ENCODE data around the gene PGM5. TPM values are rescaled to one million over a fixed set of nuclear protein-coding genes. Genes with fewer than 3 reads are reported as not detected.
"Not testable (repeated sequence)": the region's sequence is repeated elsewhere in the genome, so short reads cannot be mapped to it uniquely, and the experiment has no call there.

Gene PGM5
- total RNA-seq, 1 donor from 2014 or later, result 94.5 TPM

DNA sequence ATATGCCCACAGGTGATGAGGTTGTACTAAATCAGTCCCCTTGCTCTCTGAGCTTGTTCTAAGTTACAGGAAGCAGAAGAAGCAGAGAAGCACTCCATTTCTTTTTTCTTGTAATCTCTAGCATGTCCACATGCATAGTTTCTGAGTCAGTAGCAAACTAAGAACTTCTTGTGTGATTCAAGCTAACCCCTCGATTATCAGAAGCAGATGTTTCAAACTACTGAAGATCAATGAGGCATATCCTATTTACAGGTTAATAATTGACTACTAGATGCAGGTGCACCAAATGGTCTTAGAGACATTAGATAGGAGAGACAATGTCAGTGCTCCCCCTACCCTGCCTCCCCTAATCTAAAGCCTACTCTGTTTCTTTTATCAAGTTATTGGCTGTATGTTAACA, 21.3 kb downstream of the PGM5 start:
- not testable (repeated sequence) for DNase-seq

DNA sequence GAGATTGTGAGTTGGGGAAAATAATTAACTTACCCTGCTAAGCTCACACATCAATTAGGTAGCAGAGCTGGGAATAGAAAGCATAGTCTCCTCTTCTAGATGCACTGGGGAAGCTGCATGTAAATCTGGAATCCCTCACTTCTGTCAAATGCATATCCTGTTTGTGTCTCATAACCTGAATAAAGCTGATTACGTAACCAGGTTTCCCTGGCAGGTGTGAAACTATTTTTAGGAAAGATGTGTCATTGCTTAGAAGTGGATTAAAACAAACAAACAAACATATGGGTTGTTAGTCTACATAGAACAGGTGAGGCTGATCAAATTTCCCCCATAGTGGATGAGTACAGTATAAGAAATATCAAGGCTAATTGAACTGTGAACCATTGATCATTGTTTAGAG, 27.5 kb downstream of the PGM5 start:
- peak; percentile 51 for DNase-seq

DNA sequence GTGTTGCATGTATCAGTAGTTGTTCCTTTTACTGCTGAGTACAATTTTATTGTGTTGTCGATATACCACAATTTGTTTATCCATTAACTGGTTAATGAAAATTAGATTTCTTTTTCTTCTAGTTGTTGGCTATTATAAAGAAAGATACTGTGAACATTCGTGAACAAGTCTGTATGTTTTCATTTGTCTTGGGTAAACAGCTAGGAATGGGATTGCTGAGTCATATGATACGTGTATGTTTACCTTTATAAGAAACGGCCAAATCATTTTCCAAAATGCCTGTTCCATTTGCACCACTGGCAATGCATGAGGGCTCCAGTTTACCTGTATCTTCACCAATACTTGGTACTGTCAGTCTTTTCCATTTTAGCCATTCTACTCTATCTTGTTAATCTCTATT, 33.1 kb downstream of the PGM5 start:
- not testable (repeated sequence) for DNase-seq

DNA sequence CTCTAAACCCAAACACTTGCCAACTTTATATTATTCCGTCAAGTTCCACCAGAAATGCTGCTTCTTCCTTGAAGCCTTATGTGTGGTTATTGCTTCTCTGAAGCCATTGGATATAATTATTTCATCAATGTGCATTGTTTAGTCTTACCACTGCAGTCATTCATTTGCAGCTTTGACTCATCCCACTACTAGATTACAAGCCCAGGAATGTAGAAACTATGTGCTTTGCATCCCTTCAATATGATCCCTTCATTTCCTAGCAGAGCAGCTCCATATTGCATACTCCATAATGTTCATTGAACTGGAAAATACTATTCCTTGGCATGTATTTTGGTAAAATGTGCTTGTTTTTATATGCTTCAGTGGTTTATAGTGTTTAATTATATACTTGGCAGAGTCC, 34.3 kb downstream of the PGM5 start:
- DNase-seq, result not testable (repeated sequence)

DNA sequence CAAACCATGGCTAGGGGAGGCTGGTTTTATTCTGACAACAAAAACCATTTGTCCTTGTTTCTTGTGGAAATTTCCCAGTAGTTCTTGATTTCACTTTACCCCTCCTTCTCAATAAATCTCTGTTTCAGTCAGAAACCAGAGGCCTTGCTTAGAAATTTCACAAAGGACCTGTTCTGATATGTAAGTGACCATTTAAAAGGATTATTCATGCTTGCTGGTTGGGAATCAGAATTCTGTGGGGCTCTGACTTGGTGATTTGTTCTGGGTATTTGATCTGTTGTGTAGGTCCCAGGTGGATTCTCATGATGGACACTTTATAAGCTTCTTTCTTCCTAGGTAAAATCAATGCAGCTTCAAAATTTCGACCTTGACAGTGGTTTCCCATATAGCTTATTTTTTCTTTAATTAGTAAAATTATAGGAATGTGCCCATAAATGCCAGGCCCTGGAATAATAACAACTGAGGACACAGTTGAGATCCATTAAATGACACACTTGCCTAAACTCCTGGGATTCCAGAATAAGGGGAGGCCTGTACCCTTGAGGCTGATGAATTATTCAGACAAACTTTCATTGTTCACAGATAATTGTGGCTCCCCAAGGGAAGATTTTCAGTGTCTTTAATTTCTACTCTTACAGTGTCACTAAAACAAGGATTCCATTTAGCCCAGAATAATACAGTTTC, 40.1 kb downstream of the PGM5 start:
- peak; percentile 14 for DNase-seq

GRCh38 chr9:68397095-68397423, 40.6 kb downstream of the PGM5 start:
- not testable (repeated sequence) for DNase-seq

GRCh38 chr9:68397796-68398195, 41.4 kb downstream of the PGM5 start:
- DNase-seq, result not testable (repeated sequence)

- not testable (repeated sequence) for DNase-seq
These were observed 41.9 kb downstream of the PGM5 start for GRCh38 chr9:68398324-68398723.

DNA sequence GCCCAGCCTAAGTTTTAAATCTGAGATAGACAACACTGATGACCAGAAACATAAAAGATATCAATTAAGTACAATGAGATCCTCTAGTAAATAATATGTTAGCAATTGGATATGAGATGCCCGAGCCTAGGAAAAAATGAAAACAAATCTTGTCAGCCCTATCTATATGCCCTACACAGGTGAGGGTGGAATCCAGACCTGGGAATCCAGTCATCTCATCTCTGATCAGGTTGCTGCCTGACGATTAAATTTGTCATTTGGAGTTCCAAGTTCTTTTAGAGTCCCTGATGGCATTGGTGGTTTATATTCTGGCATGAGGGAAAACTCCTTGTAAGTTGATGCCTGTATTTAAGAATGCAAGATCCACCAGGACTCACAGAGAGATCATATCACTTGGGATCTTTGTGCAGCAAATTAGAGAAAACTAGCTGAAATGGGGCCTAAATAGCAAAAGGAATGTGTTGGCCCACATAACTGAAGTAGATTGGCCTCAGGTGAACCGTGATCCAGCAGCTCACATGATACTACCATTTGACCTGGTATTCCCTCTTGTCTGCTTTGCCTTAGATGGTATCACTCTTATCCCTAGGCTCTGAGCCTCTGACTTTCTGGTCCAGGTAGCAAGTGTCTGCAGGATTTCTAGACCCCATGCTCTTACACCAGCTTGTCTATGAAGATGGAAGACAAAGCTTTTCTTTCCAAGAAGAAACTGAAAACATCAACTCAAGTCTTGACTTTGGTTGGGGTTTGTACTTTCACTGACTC, 48.2 kb downstream of the PGM5 start:
- DNase-seq, result not testable (repeated sequence)

GRCh38 chr9:68411865-68412264, 55.5 kb downstream of the PGM5 start:
- DNase-seq, result not testable (repeated sequence)

GRCh38 chr9:68412754-68413153, 56.3 kb downstream of the PGM5 start:
- not testable (repeated sequence) for DNase-seq

GRCh38 chr9:68415065-68415464, 58.7 kb downstream of the PGM5 start:
- DNase-seq, result not testable (repeated sequence)

DNA sequence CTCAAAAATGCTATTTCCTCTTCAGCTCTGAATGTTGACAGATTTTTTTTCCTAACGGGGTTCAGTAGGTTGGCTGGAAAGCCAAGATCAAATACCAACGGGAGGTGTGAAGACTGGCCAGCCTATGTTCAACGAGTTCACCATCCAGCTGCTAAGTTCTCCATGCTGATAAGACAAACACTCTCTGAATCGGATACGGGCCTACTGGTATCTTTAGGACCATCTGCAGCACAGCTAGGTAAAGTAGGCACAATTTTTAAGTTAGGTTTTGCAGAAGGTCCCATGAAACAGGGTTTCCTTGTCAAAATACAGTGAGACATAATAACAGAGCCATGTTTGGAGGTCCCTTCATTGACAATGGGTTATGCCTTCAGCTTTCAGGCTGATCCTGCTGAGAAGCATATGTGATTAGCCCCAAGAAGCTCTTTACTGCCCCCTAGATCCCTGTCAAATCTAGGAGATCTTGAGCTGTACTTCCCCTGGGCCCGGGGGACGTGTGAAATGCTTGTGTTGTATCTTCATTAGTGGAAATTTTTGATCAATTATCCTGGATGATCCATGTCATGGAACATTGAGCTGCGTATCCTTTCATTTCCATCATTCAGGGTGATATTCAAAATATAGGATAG, 60.6 kb downstream of the PGM5 start:
- DNase-seq, result no peak

- DNase-seq, result no peak
These were observed 61.4 kb downstream of the PGM5 start for GRCh38 chr9:68417762-68418161.

DNA sequence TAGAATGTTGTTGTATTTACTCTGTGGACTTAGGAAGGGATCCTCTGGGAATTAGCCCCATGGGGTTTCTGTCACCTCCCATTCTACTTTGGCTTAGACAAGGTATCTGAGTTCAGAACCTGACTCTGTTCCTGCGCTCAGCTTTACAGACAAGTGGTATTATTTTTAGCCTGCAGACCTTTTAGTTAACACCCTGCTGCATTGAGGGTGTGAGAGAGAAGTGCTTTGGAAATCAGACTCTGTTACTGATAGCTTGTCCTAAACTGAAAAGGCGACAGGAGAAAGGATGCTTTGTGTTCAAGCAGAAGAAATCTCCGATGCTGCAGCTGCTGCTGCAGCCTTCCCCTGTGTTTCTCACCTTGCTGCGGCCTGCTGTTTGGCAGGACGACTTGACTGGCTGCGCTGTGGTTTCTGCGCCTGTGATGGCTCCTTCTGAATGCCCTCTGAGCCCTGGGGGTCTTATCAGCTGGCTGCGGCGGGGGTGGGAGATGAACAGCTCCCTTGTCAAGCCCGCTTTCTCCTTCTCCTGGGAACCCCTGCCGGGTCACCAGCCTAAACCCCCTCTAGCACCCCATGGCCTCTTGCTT, 61.9 kb downstream of the PGM5 start:
- DNase-seq, result no peak

- DNase-seq, result no peak
These were observed 63.5 kb downstream of the PGM5 start for GRCh38 chr9:68419901-68420300.

GRCh38 chr9:68426755-68427154, 70.3 kb downstream of the PGM5 start:
- DNase-seq, result peak; percentile 27

- peak; percentile 57 for DNase-seq
These were observed 71.0 kb downstream of the PGM5 start for GRCh38 chr9:68427216-68427977.

DNA sequence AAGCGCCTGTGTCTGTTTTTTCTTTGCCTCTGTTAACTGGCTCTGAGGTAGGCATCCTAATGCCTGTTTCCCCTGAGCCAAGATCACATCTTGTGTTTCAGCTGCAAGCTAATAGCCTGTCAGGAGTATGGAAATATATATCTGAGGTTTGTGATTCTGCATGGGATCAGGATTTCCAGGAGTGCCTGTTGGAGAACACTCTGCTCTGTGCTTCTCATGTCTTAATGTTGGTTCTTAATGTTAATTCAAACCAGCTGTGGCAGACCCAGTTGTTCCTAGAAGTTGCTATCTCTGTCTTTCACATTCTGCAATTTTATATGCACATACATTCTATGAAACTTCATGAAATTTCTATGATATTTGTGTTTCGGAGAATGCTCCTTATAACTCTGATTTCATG, 72.1 kb downstream of the PGM5 start:
- DNase-seq, result peak; percentile 23

GRCh38 chr9:68429631-68430030, 73.2 kb downstream of the PGM5 start:
- DNase-seq, result no peak

DNA sequence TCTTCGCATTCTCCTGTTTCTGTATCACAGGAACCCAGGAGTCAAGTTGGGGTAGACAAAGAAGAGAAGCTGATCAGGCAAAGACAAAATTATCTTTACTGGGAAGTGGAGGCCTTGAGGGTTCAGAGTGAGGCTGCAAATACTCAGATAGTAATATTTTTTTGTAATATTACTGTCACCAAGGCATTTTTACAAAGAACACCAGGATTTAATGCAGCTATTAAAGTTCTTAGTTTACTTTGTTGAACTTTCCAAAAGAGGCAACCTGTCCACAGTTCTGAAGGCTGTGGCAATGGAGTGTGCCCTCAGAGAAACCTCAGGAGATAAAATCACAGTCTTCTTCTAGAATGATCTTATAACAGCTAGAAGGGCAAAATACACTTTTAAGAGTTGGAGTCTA, 74.9 kb downstream of the PGM5 start:
- DNase-seq, result no peak

- no peak for DNase-seq
These were observed 77.2 kb downstream of the PGM5 start for GRCh38 chr9:68433531-68434110.

All from tongue (tissue), 2 donors.